GM21723 (cell line): ENCODE data around the gene ERCC8.
"Not testable (repeated sequence)": the region's sequence is repeated elsewhere in the genome, so short reads cannot be mapped to it uniquely, and the experiment has no call there.

ENCODE experiments used
- ATAC-seq: cut with Tn5 transposase; IDR thresholded peaks from one replicate; pipeline ENCODE4 v1.9.1; 2021; ENCODE audit warnings: mild to moderate bottlenecking, moderate library complexity; ENCODE audit not compliant: unreplicated experiment

The ERCC8 gene, protein sequence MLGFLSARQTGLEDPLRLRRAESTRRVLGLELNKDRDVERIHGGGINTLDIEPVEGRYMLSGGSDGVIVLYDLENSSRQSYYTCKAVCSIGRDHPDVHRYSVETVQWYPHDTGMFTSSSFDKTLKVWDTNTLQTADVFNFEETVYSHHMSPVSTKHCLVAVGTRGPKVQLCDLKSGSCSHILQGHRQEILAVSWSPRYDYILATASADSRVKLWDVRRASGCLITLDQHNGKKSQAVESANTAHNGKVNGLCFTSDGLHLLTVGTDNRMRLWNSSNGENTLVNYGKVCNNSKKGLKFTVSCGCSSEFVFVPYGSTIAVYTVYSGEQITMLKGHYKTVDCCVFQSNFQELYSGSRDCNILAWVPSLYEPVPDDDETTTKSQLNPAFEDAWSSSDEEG

DNA sequence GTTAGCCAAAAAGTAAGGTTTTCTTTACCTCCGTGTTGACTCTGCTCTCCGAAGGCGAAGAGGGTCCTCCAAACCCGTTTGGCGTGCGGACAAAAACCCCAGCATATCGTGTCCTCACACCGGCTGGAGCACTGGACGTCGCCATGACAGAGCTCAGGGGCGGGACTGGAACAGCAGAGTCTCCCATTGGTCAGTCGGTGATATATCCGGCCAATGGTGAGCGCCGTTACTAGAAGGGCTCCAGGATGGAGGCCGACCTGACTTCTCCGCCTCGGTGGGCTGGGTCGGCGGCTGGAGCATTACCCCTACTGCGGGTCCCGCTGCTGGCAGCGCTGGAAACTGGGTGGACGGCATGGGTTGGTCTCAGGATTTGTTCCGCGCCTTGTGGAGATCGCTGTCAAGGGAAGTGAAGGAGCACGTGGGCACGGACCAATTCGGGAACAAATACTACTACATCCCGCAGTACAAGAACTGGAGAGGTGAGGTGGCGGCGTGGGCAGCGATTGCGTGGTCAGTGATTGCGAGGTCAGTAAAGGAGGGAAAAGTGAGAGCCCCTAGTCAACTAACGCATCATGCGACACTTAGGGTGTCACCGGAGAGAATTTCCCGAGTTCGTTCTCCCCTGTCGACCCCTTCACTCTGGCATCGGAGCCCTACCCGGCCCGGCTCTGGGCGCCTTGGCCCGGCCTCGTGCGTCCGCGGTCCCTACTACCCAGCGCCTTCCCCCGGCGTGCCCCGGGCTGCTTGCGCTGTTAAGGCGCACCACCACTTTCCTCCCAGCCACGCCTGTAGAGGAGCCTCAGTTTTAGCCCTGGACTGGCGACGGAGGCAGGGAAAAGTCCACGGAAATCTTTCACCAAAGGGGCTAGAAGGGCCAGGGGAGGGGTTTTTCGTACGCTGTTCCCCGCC is at the start of gene ERCC8, which contains the start of gene NDUFAF2:
TSS of gene ERCC8 (minus strand) at position 167 of the 909 bp plus-strand sequence. CDS start at position 105, 62 bp downstream.
TSS of gene NDUFAF2 (plus strand) at position 302 of the 909 bp plus-strand sequence. CDS start at position 353, 51 bp downstream.
- peak; percentile 99 for ATAC-seq

DNA sequence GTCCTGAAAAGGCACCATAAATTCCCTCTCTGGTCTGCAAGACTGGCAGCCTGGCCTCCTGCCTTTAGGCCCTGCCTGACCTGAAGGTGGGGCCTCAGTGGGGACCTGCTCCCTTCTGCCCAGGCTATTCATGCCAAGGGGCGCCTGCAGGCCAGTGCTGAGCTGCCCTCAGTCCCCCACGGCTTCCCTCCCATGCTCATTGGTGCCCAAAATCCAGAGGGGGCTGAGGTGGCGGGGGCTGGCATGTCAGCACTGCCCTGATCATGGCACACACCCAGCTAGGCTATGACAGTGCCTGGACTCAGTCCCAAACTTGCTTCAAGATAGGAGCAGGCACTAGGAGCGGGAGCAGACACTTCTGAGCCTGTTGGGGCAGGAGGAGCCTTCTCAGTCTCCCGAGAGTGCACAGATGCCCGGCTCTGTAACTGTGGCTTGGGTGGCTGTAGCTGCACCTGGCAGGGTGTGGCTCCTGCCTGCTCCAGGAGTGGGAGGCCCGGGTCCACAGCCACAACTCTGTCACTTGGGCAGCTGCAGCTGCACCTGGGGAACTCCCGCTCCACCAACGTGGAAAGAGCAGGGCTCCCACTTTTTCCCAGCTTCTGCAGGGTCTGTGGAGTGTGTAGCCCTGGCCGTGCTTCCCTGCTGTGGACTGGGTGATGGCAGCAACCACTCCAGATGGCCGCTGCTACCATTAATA is 49.2 kb upstream of the ERCC8 start:
- no peak for ATAC-seq

GRCh38 chr5:60993425-60993824 is 48.6 kb upstream of the ERCC8 start:
- ATAC-seq: no peak

- ATAC-seq: no peak
Observed at GRCh38 chr5:60992871-60993270, 48.0 kb upstream of the ERCC8 start.

DNA sequence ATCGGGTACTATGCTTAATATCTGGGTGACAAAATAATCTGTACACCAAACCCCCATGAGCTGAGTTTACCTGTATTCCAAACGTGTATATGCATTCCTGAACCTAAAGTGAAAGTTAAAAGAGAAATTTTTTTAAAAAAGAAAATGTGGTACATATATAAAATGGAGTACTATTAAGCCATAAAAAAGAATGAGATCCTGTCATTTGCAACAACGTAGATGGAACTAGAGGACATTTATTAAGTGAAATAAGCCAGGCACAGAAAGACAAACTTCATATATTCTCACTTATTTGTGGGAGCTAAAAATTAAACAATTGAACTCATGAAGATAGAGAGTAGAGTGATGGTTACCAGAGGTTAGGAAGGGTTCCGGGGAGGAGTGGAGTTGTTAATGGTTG is 44.9 kb upstream of the ERCC8 start:
- ATAC-seq: no peak

DNA sequence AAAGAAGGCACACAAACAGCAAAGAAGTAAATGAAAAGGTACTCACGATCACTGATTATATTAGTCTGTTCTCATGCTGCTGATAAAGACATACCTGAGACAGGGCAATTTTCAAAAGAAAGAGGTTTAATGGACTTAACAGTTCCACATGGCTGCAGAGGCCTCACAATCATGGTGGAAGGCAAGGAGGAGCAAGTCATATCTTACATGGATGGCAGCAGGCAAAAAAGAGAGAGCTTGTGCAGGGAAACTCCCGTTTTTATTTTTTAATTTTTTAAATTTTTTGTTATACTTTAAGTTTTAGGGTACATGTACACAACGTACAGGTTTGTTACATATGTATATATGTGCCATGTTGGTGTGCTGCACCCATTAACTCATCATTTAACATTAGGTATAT is 37.3 kb upstream of the ERCC8 start:
- ATAC-seq: not testable (repeated sequence)

DNA sequence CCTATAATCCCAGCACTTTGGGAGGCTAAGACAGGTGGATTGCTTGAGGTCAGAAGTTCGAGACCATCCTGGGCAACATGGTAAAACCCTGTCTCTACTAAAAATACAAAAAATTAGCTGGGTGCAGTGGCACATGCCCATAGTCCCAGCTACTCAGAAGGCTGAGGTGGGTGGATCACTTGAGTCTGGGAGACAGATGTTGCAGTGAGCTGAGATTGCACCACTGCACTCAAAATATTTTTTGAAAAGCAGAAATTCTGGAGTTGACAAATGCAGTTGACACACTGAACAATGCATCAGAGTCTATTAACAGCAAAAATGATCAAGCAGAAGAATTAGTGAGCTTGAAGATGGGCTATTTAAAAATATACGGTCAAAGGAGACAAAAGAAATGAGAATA is 35.6 kb upstream of the ERCC8 start:
- ATAC-seq: no peak

DNA sequence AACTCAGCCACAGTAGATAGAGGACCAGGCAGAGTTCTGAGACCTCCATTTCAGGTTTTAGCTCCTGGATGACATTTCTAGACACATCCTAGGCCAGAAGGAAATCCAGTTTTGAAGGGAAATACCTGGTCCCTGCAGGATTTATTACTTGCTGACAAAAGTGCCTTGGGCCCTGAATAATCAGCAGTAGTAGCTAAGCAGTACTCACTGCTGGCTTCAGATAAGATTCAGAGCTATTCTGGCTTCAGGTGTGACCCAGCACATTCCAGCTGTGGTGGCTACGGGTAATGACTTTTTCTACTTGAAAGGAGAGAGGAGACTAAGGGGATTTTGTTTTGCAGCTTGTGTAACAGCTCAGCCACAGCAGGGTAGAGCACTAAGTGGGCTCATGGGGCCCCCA is 34.1 kb upstream of the ERCC8 start:
- ATAC-seq: no peak

DNA sequence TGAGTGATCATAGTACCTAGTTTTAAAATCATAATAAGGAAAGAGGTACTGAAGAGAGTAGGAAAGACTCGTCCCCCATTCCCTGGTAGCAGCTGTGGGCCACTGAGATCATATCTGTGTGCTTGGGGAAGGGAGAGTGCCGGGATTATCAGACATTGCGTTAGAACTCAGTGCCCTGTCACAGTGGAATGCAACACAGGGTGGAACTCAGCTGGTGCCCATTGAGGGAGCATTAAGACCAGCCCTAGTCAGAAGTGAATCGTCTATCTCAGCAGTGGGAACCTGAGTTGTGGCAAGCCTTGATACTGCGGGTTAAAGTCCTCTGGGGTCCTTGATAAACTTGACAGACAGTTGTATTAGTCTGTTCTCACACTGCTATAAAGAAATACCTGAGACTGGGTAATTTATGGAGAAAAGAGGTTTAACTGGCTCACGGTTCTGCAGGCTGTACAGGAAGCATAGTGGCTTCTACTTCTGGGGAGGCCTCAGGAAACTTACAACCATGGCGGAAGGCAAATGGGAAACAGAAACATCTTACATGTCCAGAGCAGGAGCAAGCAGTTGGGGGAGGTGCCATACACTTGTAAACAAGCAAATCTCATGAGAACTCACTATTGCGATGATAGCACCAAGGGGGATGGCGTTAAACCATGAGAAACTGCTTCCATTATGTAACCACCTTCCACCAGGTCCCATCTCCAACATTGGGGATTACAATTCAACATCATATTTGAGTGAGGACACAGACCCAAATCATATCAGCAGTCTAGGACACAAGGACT is 33.3 kb upstream of the ERCC8 start:
- no peak for ATAC-seq

- no peak for ATAC-seq
Observed at GRCh38 chr5:60972231-60972630, 27.4 kb upstream of the ERCC8 start.

DNA sequence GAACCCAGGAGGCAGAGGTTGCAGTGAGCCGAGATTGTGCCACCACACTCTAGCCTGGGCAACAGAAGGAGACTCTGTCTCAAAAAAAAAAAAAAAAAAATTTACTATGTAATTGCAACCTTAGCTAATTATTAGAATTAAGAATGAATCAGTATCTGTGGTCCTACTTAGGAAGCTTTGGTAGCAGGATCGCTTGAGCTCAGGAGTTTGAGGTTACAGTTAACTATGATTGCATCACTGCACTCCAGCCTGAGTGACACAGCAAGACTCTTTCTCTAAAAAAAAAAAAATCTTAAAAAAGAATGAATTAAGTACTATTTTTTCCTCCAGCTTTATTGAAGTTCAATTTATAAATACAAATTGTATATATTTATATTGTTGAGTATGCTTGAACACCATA is 16.8 kb upstream of the ERCC8 start:
- no peak for ATAC-seq

GRCh38 chr5:60960591-60960990 is 15.7 kb upstream of the ERCC8 start:
- no peak for ATAC-seq

GRCh38 chr5:60959156-60959555 is 14.3 kb upstream of the ERCC8 start:
- no peak for ATAC-seq

DNA sequence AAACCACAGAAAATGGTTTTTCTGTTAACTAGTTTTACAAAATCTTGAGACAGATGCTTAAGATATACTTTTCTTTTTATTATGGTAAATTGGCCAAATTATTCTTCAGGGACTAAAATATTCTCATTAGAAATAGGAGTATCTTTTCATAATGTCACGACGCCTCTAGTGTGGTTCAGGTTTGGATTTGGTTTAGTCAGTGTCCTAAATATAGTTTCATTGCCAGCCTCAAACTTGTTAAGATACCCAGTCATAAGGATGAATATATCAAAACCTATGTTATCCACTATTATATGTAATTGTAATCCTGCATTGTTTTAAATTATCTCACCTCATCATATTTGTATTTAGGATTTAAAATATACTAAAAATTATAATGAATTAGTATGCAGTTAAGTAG is 13.8 kb upstream of the ERCC8 start:
- no peak for ATAC-seq

DNA sequence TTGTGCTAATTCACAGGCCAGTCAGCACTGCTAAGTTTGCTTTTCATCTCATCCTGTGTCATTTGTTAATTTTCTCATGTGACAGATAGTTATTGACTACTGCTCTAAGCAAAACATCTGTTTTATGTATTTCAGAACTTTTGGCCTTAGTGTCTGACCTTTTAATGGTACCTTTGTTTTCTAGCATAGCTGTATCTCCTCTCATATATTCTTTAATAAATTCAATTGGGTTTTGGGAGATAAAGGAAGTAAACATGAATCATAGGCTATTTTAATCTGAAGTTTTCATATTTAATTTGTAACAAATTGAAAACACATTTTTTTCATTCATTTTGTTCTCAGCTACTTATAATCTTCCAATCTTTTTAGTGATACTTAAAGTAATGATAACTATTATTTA is 13.2 kb upstream of the ERCC8 start:
- no peak for ATAC-seq

DNA sequence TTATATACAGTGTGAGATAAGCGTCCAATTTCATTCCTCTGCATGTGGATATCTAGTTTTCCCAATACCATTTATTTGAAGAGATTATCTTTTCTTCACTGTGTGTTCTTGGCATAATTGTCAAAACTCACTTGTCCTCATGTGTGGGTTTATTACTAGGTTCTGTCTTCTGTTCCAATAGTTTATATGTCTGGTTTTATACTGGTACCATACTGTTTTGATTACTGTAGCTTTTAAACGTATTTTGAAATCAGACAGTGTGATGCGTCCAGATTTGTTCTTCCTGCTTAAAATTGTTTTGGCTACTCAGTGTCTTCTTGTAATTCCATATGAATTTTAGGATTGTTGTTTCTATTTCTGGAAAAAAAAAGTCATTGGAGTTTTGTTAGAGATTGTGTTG is 10.4 kb upstream of the ERCC8 start:
- ATAC-seq: no peak

GRCh38 chr5:60948738-60949137 is 3.9 kb upstream of the ERCC8 start:
- no peak for ATAC-seq

DNA sequence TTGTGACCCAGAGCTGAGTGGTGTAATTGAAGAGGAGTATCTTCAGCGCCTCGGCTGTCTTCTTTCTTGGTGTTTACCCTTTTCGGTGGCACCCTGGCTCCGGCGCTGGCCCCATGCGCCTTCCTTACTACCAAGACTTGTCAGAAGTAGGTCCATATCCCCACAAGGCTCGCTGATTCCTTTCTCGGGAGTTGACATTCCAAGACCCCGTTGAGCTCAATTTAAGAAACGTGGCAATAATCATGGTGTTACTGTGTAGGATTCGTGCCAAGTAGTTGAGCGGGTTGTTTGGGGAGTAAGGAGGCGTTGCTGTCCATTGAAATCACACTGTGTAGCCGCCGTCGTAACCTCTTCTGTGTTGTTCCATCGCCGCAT is 930 bp upstream of the ERCC8 start:
- peak; percentile 34 for ATAC-seq

DNA sequence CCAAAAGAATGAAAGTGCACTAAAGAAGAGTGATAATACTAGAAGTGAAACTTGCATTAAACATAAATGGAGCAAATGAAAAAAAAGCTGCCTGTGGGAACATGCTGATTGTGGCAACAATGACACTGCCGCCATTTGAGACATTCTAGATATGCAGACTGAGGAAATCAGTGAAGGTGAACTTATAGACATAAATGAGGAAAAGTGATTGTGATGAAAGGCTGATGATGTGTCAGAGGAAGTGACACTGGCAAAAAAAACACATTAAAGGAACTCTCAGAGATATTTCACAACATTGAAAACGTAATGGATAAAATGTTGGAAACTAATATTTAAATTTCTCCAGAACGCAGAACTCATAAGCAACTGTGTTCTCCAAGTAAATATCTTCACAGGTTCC is 1.2 kb downstream of the ERCC8 start:
- ATAC-seq: no peak

DNA sequence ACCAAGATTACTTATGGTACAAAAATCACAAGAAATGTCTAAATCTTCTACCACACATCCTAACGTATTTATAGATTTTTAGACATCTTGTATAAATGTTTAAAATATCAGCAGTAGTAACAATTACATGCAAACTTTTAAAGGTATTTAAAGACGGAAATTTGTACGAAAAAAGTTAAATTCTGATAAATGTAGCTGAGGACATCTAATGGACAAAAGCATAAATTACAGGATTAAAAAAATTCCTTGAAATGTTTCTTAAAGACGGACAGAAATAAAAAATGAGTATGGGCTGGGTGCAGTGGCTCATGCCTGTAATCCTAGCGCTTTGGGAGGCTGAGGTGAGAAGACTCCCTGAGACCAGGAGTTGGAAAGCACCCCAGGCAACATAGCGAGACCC is 15.8 kb downstream of the ERCC8 start:
- ATAC-seq: no peak

- ATAC-seq: no peak
Observed at GRCh38 chr5:60927450-60927849, 17.4 kb downstream of the ERCC8 start.
